Smooth muscle cell of the brain vasculature (primary cell): ENCODE results near the gene PIM1.

Experiments
- DNase-seq: peaks from one replicate; pipeline ENCODE4 v3.0.0-alpha.2; 2012; ENCODE audit warnings: low read depth, low spot score

The PIM1 gene

GRCh38 chr6:37137201-37138090 lies 32.5 kb upstream of the PIM1 start:
- peak; percentile 88 for DNase-seq

- no peak for DNase-seq
Measured at GRCh38 chr6:37138856-37139229, 31.1 kb upstream of the PIM1 start.

- no peak for DNase-seq
Measured at GRCh38 chr6:37139230-37139962, 30.6 kb upstream of the PIM1 start.

GRCh38 chr6:37140145-37140544 lies 29.8 kb upstream of the PIM1 start:
- DNase-seq = no peak

GRCh38 chr6:37141281-37142049 lies 28.5 kb upstream of the PIM1 start:
- DNase-seq = no peak

- DNase-seq = no peak
Measured at GRCh38 chr6:37142050-37142614, 27.8 kb upstream of the PIM1 start.

- DNase-seq = no peak
Measured at GRCh38 chr6:37143585-37143984, 26.4 kb upstream of the PIM1 start.

- DNase-seq = no peak
Measured at GRCh38 chr6:37145443-37145842, 24.5 kb upstream of the PIM1 start.

- no peak for DNase-seq
Measured at GRCh38 chr6:37146735-37147157, 23.2 kb upstream of the PIM1 start.

- no peak for DNase-seq
Measured at GRCh38 chr6:37149745-37150144, 20.2 kb upstream of the PIM1 start.

- DNase-seq = no peak
Measured at GRCh38 chr6:37150314-37150713, 19.6 kb upstream of the PIM1 start.

- DNase-seq = no peak
Measured at GRCh38 chr6:37155394-37156312, 14.3 kb upstream of the PIM1 start.

GRCh38 chr6:37158508-37158907 lies 11.4 kb upstream of the PIM1 start:
- no peak for DNase-seq

GRCh38 chr6:37160922-37161778 lies 8.8 kb upstream of the PIM1 start:
- no peak for DNase-seq

GRCh38 chr6:37162740-37163139 lies 7.2 kb upstream of the PIM1 start:
- DNase-seq = no peak

- DNase-seq = no peak
Measured at GRCh38 chr6:37168163-37168758, 1.7 kb upstream of the PIM1 start.

GRCh38 chr6:37168811-37169495 lies 999 bp upstream of the PIM1 start:
- no peak for DNase-seq

GRCh38 chr6:37170273-37171200 lies 585 bp downstream of the PIM1 start:
- no peak for DNase-seq
